Calu3 (cell line): ENCODE data around the gene NHEJ1. TPM values are rescaled to one million over a fixed set of nuclear protein-coding genes. Genes with fewer than 3 reads are reported as not detected.

Source experiments
- BruUV-seq: library from RNA; stranded (reverse); fragments of 400-500 nt; replicated peaks from 2 replicates; lab custom pipeline; 2021; lab: Mats Ljungman, UMichigan
- CTCF ChIA-PET: fragments of 300-600 bp; sonication (Branson Sonifier 250); formaldehyde crosslinking; loops from one replicate; lab custom pipeline; 2022; ENCODE audit warnings: antibody characterized with exemption; lab: Charles Lee
- DNase-seq: peaks from one replicate; pipeline ENCODE4 v3.0.0; 2022
- H3K27ac Mint-ChIP-seq: one replicate; pipeline ENCODE4 v1.8.0; 2022; ENCODE audit warnings: mixed read lengths; ENCODE audit not compliant: unreplicated experiment
- H3K27me3 Mint-ChIP-seq: one replicate; pipeline ENCODE4 v1.8.0; 2022; ENCODE audit warnings: mixed read lengths; ENCODE audit not compliant: unreplicated experiment
- H3K36me3 Mint-ChIP-seq: one replicate; pipeline ENCODE4 v1.8.0; 2022; ENCODE audit warnings: mild to moderate bottlenecking, moderate library complexity, mixed read lengths; ENCODE audit not compliant: insufficient read depth, unreplicated experiment
- H3K4me1 Mint-ChIP-seq: one replicate; pipeline ENCODE4 v1.8.0; 2022; ENCODE audit warnings: mild to moderate bottlenecking, low read depth, mixed read lengths; ENCODE audit not compliant: unreplicated experiment
- H3K4me3 Mint-ChIP-seq: one replicate; pipeline ENCODE4 v1.8.0; 2022; ENCODE audit warnings: mild to moderate bottlenecking, low read depth, moderate library complexity, mixed read lengths; ENCODE audit not compliant: unreplicated experiment
- H3K9me3 Mint-ChIP-seq: one replicate; pipeline ENCODE4 v1.8.0; 2022; ENCODE audit warnings: low read depth, mixed read lengths; ENCODE audit not compliant: unreplicated experiment
- intact Hi-C: fragments of 100-400 bp; cut with micrococcal nuclease; formaldehyde crosslinking; loops from one replicate; pipeline ENCODE4 v1.10.0; 2022; ENCODE audit not compliant: unreplicated experiment
- total RNA-seq: library from RNA; stranded (reverse); gene quantifications from 2 replicates; pipeline ENCODE4 v1.2.3, GENCODE V29; 2022
- TF ChIP-seq, protein P1 (sequence below): fragments of 200-600 bp; IDR thresholded peaks from one replicate; pipeline ENCODE4 v1.8.0; 2022; ENCODE audit warnings: antibody characterized with exemption; ENCODE audit not compliant: unreplicated experiment

NHEJ1 gene
- total RNA-seq, 1 experiment from 2014 or later, result 12.4 TPM

DNA sequence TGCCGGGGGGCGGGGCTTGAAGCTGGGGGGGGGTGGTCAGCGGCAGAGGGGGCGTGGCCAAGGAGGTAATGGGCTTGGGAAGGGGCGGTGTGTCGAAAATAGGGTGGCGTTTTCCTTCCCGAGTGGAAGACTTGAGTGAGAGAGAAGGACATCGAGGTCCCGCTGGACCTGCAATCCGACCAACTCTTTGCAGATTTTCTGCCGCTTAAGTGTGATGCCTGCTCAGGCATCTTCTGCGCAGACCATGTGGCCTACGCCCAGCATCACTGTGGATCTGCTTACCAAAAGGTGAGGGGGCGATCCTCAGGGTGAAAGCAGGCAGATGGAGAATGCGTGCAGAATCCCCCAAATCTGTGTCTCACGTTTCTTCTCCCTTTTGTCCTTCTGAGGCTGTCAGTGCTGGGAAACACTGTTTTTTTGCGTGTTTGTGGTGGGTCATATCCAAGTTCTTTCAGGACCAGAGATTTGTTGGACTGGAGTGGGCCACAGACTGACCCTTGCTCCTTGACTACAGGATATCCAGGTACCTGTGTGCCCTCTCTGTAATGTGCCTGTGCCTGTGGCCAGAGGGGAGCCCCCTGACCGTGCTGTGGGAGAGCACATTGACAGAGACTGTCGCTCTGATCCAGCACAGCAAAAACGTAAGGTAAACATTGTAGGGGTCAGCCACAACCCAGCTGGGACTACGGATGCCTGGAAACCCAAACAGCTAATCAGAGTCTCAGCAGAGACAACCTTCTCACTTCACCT is 46.7 kb upstream of the NHEJ1 start:
- DNase-seq, result no peak
- TF ChIP-seq, protein P1, sequence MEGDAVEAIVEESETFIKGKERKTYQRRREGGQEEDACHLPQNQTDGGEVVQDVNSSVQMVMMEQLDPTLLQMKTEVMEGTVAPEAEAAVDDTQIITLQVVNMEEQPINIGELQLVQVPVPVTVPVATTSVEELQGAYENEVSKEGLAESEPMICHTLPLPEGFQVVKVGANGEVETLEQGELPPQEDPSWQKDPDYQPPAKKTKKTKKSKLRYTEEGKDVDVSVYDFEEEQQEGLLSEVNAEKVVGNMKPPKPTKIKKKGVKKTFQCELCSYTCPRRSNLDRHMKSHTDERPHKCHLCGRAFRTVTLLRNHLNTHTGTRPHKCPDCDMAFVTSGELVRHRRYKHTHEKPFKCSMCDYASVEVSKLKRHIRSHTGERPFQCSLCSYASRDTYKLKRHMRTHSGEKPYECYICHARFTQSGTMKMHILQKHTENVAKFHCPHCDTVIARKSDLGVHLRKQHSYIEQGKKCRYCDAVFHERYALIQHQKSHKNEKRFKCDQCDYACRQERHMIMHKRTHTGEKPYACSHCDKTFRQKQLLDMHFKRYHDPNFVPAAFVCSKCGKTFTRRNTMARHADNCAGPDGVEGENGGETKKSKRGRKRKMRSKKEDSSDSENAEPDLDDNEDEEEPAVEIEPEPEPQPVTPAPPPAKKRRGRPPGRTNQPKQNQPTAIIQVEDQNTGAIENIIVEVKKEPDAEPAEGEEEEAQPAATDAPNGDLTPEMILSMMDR, result no peak
- Mint-ChIP-seq H3K4me1 (peaks cover 8% of the 10 kb centered on the region), H3K36me3 (peaks cover 24% of the 10 kb centered on the region), H3K27me3 (no peaks in the 10 kb centered on the region), H3K9me3 (no peaks in the 10 kb centered on the region), H3K4me3 (peak overlapping the region; percentile 84), H3K27ac (no peak overlapping the region)
- intact Hi-C loops, result no loop called here
- CTCF ChIA-PET, result interaction anchor here (0.6 kb wide), 1 partner anchor 11 kb away, joined by 3 read pairs; no protein-coding TSS in a partner anchor
- TSS peak; percentile 74 for BruUV-seq

DNA sequence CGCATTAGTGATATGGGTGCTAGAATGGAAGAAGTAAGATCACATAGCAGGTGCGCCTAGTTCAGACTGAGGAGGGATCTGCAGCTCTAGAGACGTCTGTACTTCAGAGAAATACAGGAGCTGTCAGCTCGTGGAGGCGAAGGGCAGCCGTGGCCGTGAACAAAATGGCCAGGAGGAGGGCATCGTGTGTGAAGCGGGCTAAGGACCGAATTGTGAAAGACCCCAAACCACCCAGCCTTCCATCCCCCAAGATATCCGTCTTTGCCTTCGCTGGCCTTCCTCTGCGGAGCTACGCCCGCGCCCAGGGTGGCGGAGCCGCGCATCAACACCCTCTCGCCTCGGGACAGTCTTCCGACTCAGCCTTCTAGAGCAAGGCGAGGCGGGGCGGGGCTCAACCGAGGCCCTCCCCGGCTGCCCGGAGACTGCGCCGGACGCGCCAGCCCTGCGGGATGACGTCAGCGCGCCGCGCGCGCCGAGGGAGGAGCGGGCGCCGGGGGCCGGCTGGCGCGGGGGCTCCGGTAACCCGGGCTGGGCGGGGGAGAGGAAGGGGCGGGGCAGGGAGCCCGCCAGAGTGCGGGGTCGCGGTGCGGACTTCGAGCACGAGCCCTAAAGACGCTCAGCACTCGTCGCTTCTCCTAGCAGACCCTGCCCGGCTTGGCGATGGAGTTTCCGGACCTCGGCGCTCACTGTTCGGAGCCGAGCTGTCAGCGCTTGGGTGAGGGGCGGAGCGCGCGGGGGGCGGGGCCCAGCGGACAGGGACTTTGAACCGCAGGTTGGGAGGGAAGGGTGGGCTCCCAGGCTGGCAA is 45.9 kb upstream of the NHEJ1 start, which contains the start of gene ZFAND2B:
Gene ZFAND2B, plus strand, starts transcription at position 455 of the 806 bp plus-strand sequence. Its CDS starts 206 bp downstream, at position 661.
- Mint-ChIP-seq H3K4me1 (peaks cover 8% of the 10 kb centered on the region), H3K36me3 (peaks cover 24% of the 10 kb centered on the region), H3K27ac (peak within 1 kb of the TSS; percentile 77), H3K27me3 (no peaks in the 10 kb centered on the region), H3K9me3 (no peaks in the 10 kb centered on the region), H3K4me3 (peak within 1 kb of the TSS; percentile 84)
- TSS peak; percentile 90 for BruUV-seq
- DNase-seq, result peak; percentile 97
- CTCF ChIA-PET, result interaction anchor here (0.6 to 1.2 kb wide), 3 partner anchors 11 to 48 kb away, joined by 3 to 6 read pairs (median 4); partner anchors contain the start of genes CNPPD1 and TUBA4A
- TF ChIP-seq, protein P1, result no peak
- intact Hi-C loops, result no loop called here

DNA sequence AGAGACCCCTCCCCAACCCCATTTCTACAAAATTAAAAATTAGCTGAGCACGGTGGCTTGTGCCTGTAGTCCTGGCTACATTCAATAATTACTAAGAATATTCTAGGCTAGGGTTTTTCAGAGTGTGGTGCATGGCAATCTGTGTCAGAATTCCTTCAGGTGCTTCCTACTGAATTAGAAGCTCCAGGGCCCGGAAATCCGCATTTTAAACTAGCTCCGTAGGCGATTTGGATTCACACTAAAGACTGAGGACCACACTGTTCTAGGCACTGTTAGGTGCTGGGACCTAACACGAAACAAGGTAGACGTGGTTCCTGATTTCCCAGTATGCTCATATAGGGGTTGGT is 45.3 kb upstream of the NHEJ1 start:
- intact Hi-C loops, result no loop called here
- DNase-seq, result no peak
- BruUV-seq, result no TSS peak
- H3K27ac Mint-ChIP-seq, result peak overlapping the region; percentile 77
- TF ChIP-seq, protein P1, result no peak
- peak overlapping the region; percentile 84 for H3K4me3 Mint-ChIP-seq
- no peaks in the 10 kb centered on the region for H3K27me3 Mint-ChIP-seq
- H3K4me1 Mint-ChIP-seq, result peaks cover 8% of the 10 kb centered on the region
- H3K9me3 Mint-ChIP-seq, result no peaks in the 10 kb centered on the region
- H3K36me3 Mint-ChIP-seq, result peaks cover 24% of the 10 kb centered on the region
- CTCF ChIA-PET, result interaction anchor here (0.9 to 1.2 kb wide), 2 partner anchors 30 to 48 kb away, joined by 4 to 6 read pairs; partner anchors contain the start of genes CNPPD1 and TUBA4A

DNA sequence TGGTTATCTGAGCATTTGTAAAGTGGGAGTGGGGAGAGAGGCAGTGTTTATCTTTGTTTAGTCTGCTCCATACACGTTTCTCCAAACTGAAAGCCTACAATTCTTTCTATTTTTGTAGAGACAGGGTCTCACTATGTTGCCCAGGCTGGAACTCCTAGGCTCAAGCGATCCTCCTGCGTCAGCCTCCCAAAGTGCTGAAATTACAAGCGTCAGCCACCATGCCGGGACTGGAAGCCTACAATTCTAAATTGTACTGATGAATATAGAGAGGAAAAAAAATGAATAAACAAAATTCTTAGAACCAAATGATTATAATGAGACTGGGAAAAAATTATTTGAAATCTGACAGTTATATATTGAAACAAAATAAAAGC is 44.5 kb upstream of the NHEJ1 start:
- no peak overlapping the region for H3K4me3 Mint-ChIP-seq
- H3K9me3 Mint-ChIP-seq, result no peaks in the 10 kb centered on the region
- CTCF ChIA-PET, result no interaction called here
- peaks cover 8% of the 10 kb centered on the region for H3K4me1 Mint-ChIP-seq
- BruUV-seq, result no TSS peak
- no peak for DNase-seq
- no peaks in the 10 kb centered on the region for H3K27me3 Mint-ChIP-seq
- intact Hi-C loops, result no loop called here
- H3K36me3 Mint-ChIP-seq, result peaks cover 24% of the 10 kb centered on the region
- no peak overlapping the region for H3K27ac Mint-ChIP-seq
- TF ChIP-seq, protein P1, result no peak
